Mammary epithelial cell (primary cell): ENCODE results near the gene KDELR1.

Experiments
- EZH2 ChIP-seq: IDR thresholded peaks from 2 replicates; pipeline ENCODE4 v1.6.1; 2012; ENCODE audit warnings: low read length, inconsistent platforms, borderline replicate concordance
- TF ChIP-seq, protein P1 (sequence below), 2 donors: IDR thresholded peaks in 1 of 2; conservative IDR thresholded peaks in 1 of 2; 2 replicates each; pipeline ENCODE4 v1.5.1; 2011 to 2012; ENCODE audit warnings: inconsistent platforms in 2 of 2, low read length in 2 of 2, mild to moderate bottlenecking in 2 of 2, control low read depth in 1 of 2, low read depth in 1 of 2; ENCODE audit not compliant: insufficient read depth in 1 of 2; ENCODE audit errors: extremely low read depth in 1 of 2

- TF ChIP-seq, protein P1, sequence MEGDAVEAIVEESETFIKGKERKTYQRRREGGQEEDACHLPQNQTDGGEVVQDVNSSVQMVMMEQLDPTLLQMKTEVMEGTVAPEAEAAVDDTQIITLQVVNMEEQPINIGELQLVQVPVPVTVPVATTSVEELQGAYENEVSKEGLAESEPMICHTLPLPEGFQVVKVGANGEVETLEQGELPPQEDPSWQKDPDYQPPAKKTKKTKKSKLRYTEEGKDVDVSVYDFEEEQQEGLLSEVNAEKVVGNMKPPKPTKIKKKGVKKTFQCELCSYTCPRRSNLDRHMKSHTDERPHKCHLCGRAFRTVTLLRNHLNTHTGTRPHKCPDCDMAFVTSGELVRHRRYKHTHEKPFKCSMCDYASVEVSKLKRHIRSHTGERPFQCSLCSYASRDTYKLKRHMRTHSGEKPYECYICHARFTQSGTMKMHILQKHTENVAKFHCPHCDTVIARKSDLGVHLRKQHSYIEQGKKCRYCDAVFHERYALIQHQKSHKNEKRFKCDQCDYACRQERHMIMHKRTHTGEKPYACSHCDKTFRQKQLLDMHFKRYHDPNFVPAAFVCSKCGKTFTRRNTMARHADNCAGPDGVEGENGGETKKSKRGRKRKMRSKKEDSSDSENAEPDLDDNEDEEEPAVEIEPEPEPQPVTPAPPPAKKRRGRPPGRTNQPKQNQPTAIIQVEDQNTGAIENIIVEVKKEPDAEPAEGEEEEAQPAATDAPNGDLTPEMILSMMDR (conservative IDR thresholded peaks at IDR 0.05 in 1 of 2, IDR thresholded peaks at IDR 0.05 in 1 of 2; ENCODE audit: extremely low read depth in 1 of 2, insufficient read depth in 1 of 2, low read depth in 1 of 2, low read length in 2 of 2) = no peak
- no peak for TF ChIP-seq EZH2
Measured at GRCh38 chr19:48417421-48417820, 26.1 kb upstream of the KDELR1 start.
